Germinal center (tissue), 1 donor: ENCODE results near the gene CHN2.

Experiments
- DNase-seq: peaks from one replicate; pipeline ENCODE4 v3.0.0; 2012; ENCODE audit warnings: mixed read lengths, low spot score

CHN2 gene

DNA sequence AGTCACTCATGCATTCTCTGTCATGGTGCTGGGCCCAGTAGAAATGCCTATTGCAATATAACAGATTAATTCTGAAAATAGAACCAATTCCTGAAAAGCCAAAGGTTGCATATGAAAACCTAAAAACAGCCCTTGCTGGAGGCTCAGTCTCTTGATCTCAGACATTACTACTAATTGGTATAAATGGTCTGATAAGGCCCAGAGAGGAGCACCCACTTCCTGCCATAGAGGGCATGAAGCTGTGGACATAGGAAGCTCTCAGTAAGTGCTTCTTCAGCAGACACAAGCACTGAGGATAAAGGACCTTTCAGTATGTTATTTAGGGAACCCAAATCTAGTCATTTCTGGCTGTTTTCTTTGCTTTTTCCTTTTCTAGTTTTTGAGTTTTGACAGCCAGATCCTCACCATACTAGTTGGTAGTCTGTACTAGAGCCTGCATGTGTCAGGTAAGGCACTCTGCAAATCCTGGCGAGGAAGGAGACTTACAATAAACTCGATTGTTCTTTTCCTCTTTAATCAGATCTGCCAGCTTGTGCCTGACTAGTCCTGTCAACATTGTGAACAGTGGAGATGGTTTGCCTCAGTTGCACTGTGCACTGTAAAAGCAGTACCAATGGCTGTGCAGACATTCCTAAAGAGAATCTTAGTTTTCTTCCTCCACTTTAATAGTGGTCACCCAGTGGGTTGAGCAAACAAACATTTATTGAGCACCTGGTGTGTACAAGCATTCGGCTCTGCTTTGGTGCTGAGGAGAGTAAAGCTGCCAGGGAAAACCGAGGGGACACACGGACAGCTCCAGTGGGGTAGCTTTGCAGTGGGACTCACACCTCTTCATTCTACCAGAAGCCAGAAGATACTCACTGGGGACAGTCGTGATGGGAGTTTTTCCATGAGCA, 140.9 kb downstream of the CHN2 start:
- DNase-seq, result no peak

DNA sequence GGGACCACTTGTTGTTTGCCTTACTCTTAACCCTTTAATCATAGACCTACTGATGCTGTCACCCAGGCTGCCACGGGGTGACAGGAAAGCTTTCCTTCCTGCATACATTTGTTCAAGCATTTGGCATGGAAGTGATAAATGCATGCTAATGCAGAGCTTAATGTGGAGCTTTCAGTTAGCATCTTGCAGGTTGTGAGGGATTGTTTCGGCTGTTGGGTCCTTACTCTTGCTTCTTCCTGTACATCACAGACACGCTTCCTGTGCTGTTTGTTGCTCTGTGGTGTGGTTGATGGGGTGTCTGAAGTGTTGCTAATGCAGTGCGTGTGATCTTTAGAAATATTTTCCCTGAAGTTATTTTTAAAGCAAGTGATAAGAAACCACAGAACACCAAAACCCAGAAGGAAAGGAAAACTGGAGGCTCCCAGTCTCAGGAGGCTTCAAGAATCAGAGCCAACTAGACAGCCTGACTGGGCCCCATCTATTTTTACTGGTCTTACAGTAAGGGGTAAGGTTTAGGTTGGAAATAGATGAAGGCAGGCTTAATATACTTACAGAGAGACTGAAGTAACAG, 143.1 kb downstream of the CHN2 start:
- no peak for DNase-seq

DNA sequence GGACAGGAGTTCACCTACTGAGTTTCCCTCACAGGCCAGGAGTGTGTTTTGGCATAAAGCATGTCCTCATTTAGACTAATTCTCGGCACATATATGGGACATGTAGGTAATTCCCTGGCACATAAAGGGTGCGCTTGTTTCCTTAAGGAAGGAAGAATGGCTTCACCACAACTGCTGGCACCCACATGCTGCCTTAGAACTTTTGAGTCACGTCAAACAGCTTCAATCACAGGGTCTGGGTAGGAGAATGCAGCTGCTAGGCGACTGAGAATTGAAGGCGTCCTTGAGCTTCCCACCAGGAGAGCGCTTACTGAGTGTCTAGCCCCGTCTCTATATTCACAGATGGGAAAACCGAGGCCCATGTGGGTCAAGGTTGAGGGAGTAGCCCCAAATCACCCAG, 146.1 kb downstream of the CHN2 start:
- DNase-seq, result no peak

DNA sequence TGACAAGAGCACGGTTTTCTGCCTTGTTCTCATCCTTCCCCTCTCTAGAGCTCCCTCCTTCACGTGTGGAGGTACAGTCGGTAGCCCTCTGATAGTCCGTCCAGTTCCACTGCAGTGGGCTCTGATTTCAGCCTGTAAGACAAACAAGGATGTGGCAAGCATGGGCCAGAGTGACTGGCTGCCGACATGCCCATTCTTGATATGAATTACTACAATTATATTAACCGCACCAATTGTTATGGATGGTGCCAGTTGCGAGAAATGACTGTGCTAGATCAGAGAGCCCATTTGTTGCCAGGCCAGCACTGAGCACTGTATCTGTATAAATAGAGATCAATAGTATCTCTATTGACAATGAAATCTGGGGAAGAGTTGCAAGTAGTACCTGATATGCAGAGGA, 146.6 kb downstream of the CHN2 start:
- DNase-seq, result no peak

DNA sequence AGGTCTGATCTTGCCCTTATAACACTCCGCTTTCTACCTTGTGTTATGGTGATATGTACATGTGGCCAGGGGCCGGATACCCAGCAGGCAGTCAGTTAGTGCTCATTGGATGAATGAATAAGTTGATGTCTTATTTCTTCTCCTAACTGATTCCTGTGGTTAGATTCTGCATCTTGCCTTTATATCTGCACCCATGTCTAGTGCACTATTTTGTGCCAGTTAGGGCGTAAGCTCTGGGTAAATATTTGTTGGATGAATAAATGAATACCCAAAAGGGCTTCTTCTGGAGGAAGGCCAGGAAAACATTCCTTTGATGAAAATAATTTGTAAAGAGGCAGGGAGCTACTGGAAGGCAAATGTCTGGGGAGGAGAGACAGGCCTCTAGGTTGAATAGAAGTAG, 148.2 kb downstream of the CHN2 start:
- no peak for DNase-seq

DNA sequence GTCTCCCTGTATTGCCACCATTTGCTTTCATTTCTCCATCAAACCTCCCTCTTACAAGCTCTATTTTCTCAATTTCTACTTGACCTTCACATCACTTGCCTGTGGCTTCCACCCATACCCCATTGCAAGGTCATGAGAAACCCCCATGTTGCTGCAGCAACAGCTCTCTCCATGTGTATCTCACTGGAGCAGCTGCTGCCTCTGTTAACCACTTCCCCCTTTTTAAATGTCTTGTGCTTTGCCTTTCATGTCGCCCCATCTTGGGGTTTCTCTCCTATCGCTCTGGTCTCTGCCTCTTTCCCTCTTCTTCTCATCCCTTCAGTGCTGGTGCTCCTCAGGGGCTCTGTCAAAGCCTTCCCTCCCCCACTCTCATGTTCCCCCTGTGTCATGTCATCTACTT, 148.8 kb downstream of the CHN2 start:
- peak; percentile 32 for DNase-seq

DNA sequence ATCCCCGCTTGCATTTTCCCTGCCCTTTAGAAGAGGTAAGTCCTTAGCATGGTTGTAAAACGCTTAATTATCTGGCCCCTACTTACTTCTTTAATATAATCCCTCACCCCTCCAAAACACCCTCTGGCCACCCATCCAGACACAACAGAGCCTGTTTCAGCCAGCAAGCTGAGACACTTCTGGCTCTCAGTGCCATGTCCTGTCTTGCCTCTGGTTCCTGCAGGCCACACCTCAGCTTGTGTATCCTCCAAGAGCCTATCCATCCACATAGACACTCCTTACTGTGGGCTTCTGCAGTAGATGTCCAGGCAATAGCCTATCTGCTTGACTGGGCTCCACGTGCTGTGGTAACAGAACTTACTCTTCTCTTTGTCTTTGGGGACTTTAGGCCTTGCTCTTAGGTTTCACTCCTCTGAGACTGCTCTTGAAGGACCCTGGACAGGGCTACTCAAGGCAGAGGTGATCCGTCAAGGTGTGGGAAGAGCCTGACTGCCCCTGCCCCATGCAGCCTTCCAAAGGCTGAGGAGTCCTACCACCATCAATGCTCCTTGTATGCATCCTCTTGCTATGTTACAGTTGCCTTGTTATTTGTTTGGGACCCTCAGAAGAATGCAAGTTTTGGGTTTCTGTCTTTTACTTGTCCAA, 149.9 kb downstream of the CHN2 start:
- DNase-seq, result no peak

DNA sequence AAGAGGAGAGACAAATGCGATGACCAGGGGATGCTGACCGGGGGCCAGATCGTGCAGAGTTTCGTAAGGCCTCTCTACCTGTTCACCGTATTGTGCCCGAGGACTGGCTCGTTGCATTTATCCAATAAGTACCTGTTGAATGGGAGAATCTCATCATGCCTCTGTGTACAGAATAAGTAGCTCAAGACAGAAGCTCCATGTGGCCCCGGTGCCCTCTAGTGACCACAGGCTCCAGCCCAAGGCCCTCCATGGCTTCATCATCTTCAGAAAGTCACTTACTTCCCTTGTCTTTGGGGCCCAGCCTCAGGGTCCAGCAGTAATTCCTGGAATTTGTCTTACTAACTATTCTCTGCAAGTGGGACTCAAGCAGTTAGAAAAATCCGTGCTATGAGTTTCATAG, 151.0 kb downstream of the CHN2 start:
- no peak for DNase-seq

DNA sequence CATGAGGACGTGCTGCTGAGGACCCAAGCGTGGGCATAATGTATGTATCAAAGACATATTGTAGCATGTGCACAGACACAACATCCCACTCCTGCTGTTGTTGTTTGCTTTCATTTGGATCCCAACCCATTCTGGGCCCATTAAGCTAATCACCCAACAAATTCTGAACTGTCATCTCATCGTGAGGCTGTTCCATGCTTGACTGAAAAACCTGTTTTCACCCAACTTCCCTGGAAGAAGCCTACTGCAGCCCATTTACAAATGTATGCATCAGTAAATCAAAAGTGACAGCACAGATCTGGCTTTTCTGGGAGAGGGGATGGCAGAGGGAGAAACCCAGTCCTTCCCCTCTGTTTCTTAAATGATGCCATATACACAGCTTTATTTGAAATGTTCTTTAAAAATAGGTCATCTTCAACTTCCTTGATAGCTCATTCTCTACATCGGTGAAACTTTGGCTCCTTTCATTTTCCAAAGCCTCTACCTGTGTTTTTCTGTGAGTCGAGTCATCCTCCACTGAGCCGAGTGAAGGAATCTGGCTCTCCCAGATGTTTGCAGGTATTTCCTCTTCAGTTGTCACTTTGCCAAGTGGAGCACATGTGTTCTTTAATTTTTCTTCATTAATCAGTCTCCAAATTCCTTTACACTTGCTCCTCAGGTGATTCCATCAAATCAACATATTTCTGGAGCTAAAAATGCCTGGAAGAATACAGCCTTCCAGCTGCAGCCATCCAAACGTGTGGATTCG, 151.8 kb downstream of the CHN2 start:
- DNase-seq, result no peak

DNA sequence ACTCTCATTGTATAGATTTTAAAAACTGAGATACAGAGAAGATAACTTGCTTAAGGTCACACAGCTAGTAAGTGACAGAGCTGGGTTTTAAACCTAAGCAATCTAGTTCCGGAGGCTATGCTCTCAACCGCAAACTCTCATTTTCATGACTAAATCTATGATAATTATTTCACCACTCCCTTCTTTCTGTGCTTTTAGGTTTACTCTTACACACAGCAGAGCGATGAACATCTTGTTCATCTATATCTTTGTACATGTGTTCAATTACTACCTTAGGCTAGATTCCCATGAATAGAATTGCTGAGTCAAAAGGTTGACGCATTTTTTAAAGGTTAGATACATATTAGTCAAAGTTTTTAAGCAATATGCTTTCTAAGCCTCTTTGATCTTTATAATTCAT, 154.8 kb downstream of the CHN2 start:
- DNase-seq, result no peak

DNA sequence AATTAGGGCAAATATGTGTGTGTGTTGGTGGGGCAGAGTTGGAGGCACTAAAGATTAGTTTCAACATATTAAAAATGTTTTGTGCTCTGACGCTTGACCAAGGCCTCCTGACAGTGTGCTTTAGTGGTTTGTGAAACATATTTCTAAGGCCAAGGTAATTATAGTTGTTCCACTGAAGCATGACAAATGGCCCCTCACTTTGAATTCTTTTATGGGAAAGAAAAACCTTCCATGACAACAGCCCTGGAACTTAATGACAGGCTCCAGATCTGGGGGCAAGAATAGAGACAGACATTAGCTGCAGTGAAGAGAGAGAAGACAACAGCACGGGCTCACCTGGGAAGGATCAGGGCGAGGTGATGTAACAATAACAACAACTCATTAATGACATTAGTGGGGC, 155.8 kb downstream of the CHN2 start:
- no peak for DNase-seq

DNA sequence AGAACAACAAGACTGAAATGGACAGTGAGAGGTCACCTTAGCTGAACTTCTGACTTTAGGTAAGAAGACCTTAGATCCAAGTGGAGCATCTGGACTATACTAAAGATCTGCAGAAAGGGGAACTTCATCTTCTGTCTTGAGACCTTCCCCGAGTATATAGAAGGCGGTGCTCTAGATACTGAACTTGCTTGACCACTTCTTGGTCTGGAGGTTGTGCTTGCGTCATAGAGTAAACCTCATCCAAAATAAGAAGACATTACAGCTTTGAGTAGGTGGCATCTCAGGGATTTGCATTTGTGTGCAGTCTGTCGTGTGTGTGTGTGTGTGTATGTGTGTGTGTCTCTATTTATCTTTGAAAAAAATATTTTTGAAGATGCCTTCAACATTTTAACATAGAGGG, 157.5 kb downstream of the CHN2 start:
- no peak for DNase-seq

DNA sequence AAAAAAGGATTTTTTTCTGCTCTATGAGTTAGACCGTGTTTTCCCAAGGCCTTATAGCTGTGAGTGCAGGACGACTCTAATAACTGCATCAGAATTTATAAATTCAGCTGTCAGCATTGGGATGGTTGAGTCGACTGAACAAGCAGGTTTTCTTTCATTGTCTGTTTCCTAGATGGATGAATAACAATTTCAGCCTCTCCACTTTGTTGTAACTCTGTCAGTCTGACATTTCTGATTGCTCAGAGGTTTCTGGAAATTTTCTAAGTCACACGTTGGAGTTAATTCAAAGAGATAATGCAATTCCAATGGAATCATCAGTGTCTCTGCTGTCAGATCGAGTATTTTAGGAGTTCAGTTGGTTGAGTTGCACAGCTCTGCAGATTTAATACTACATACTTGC, 159.2 kb downstream of the CHN2 start:
- no peak for DNase-seq

DNA sequence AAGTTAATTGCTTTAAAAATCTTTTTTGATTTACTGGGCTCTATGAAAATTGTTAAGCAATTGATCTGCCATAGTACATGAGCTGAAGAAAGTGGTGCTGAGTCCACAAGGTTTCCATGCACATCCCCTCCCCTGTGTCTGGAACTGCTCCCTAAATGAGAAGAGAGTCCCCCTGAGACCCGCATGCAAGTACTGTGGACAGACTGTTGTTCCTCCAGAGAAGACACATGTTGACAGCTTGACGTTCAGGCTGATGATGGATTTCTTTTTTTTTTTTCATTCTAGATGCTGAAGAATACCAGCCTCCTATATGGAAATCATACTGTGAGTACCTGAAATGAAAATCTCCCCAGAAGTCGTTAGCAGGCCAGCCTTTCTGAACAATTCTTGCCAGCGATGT, 159.8 kb downstream of the CHN2 start:
- no peak for DNase-seq

DNA sequence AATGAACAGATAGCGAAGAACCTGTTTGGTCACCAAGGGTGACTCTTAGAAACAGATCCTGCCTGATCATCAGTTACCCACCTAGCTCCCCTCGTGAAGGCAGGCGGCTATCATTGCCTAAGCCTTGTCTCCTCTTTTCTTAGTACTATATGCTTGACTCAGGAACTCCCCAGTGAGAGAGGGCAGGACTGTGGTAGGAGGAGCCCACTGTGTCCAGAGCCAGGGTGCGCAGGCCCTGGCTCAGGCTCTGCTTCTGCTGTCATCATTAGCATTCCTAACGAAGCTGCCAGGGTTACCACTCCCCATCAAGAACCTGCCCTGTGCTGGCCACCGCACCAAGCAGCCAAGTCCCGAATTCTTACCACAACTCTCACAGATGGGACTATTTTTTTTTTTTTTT, 160.8 kb downstream of the CHN2 start:
- no peak for DNase-seq

DNA sequence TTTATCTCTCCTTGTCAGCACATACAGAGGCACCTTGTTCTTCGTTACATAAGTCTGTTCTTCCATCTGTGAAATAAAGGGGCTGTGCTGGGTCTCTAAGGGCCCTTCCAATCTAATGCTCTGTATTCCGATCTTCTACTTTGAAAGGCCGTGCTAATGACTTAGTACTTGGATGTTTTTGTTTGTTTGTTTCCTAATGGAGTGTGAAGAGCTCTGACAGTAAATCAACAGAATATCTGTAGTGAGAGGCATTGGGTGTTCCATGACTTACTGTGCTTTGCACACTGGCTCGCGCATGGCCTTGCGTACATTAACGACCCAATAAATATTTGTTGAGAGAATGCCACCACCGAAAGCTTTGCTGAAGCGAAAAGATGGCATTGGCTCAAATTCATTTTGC, 162.1 kb downstream of the CHN2 start:
- no peak for DNase-seq

DNA sequence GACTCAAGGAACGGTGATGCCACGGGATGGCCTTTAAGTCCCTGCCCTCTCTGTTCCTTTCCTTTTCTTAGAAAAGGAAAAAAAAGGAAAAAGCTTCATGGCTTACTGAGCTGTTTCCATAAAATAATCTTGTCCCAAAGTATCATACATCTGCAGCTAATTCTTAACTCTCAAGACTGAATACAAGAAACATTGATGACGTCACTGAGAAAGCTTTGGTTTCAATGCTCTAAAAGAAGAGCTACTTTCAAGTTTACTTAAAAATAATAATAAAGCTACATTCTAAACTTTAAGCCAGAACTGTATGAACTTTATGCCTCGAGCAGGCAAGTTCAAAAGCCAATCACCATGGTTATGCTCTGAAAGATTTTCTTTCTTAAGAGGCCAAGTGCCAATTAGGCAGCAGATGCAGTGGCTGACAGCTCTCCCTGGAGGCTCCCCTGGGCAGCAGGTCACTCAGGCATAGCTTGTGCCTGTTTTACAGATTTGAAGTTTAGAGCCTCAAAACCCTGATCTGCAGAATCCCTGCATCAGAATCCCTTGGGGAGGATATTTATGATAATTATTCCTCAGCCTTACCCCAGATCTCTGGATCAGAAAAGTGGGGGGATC, 165.0 kb downstream of the CHN2 start:
- no peak for DNase-seq

DNA sequence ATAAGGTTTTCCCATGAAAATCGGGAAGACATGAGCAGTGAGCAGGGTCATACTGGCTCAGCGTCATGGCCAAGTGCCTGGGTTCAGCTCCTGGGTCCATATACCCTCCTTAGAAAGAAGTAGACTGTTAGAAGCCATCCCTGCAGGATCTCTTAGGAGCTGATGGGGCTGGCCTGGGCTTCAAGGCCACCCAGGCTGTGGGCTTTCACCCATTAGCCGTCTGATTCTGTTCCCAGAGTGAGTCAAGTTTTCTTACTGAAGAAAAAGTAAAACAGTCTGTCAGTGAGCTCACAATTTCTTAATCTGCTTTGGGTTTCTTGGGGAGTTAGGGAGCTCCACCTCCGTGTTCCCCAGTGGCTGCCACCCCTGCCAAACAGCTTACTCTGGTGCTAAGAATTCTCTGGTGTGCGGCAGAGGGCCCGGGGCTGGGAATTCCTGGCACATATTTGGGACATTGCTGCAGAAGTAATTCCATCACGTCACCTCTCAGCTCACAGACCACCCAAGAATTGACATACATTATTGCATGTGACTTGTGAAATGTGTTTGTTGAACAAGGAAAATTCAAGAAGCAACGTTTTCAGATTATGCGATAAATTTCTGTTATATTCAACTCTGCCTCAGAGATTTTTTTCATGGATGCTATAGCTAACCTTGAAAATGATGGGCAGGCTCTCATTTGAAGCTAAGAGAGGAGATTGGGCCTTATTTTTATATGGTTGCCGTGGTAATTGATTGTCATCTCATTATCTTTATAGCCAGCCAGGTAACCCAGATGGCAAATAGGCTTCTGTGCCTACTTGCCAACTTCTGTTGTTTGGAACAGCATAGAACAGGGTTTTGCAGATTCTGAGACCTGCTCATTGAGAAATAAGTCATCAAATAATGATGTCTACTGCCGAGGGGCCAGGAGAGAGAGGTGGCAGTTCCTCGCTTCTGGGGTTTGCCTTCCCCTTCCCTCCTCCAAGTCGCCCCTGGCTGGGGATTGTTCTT, 166.4 kb downstream of the CHN2 start:
- DNase-seq, result no peak

DNA sequence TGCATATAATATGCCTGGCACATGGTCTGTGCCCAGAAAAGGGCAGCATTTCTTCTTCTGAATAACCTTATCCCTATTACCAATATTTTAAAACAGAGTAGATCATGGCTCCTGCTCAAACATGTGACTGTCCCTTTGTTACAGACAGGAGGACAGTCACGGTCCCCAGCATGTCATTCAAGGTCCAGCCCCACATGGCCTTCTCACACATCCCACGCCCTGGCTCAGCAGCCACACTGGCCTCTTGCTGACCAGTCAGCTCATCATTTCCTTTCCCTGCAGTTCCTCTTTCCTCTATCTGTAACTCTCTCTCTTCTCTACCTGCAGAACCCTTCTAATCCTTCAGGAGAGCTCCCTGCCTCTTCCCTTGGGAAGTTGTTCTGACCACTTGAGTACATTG, 167.8 kb downstream of the CHN2 start:
- no peak for DNase-seq

DNA sequence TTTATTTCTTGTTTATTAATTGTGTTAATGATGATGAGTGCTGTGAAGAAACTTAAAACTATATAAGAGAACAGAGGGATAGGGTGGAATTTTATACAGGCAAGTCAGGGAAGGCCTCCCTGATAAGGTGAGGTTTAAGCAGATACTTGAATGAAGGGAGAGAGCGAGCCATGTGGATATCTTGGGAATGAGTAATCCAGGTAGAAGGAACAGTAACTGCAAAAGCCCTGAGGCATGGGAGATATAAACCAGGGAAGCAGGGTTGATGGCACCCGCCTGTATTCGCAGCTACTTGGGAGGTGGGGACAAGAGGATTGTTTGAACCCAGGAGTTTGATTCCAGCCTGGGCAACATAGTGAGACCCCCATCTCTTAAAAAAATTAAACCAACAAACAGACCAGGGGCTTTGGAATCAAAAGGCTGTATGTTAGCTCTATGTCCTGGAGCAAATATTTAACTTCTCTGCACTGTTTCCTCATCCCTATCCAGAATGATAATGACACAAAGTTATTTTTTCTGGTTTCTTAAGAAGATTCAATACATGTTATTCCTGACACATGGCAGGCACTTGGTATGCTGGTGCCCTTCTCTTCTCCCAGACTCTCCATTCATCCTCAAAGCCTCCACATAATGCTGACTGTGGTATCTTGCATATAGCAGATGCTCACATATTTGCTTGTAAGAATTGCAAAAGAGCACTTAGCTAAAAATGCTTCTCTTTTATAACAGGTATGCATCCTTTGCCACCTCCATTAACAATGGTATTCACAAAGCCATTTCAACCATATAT, 169.3 kb downstream of the CHN2 start:
- no peak for DNase-seq
